ENCODE data around the gene PRIMA1. TPM values are rescaled to one million over a fixed set of nuclear protein-coding genes. Genes with fewer than 3 reads are reported as not detected.

Gene PRIMA1
- total and polyA plus RNA-seq, 2 experiments from 2014 or later = 2.1 to 3.5 TPM

DNA sequence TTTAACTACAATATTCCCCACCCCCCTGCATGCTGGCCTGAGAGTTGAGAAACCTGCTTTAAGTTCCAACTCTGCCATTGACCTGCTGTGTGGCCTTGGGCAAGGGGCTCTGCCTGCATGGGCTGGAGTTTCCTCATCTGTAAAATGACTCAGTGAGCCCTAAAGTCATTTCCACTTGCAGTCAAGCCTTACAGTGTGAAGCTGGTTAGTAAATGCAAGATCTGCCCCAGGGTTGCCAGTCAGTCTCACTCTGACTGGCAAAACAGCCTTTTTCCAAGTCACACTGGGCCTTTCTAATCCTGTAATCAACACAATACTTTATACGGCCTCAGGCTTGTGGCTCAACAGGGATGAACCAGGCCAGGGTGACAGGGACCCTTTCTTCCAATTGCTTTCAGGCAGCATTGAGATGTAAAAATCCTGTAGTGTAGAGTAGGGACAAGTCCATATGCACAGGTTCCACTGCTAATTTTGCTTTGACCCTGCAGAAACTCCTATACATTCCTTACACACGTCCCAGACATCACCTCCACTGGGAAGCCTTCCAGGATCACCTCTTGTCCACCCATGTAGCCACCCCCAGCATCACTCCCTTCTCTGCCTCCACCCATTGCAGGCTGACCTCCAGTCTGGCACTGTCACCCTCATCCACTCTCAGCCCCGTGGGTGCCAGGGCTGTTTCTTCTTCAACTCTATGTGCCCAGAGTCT is 42.6 kb upstream of the PRIMA1 start:
- Histone ChIP-seq H3K9me2 (ENCODE audit: insufficient read depth) (peaks cover 5% of the 10 kb centered on the region; the same call in 1 of the 2 replicates), H3K4me2 (no peak overlapping the region), H3K27me3 (ENCODE audit: insufficient read depth) (no peaks in the 10 kb centered on the region), H2AFZ (no peak overlapping the region), H3K36me3 (ENCODE audit: insufficient read depth) (no peaks in the 10 kb centered on the region), H3K4me1 (ENCODE audit: insufficient read depth) (no peaks in the 10 kb centered on the region), H3F3A (replicated peaks; ENCODE audit: low read depth) (no peaks in the 10 kb centered on the region), H3K4me3 (no peak overlapping the region), H3K27ac (ENCODE audit: low read depth) (no peak overlapping the region), H4K20me1 (replicated peaks; ENCODE audit: insufficient read depth) (no peaks in the 10 kb centered on the region), H3K79me2 (replicated peaks; ENCODE audit: insufficient read depth) (no peaks in the 10 kb centered on the region)
- ATAC-seq (no peak), DNase-seq (ENCODE audit: low spot score) (no peak)
- Mint-ChIP-seq H3K4me1 (no peaks in the 10 kb centered on the region; the same call in 2 of the 3 replicates), H3K4me3 (no peak overlapping the region), H3K36me3 (ENCODE audit: low read depth) (no peaks in the 10 kb centered on the region), H3K27ac (no peak overlapping the region), H3K9me3 (no peaks in the 10 kb centered on the region), H3K27me3 (ENCODE audit: insufficient read depth, low read depth, poor library complexity) (peaks cover 4% of the 10 kb centered on the region)
- TF ChIP-seq ZNF462 (CRISPR knock-in tag; IDR thresholded peaks at IDR 0.05) (no peak), NANOG (IDR thresholded peaks at IDR 0.05; ENCODE audit: borderline replicate concordance) (no peak), ETS1 (IDR thresholded peaks at IDR 0.05) (no peak), ZNF331 (CRISPR knock-in tag; IDR thresholded peaks at IDR 0.05; ENCODE audit: low read depth) (no peak), ZNF114 (CRISPR knock-in tag; IDR thresholded peaks at IDR 0.05) (no peak), EZH2phosphoT487 (IDR thresholded peaks at IDR 0.05; ENCODE audit: unreplicated experiment) (no peak), STAT1 (IDR thresholded peaks at IDR 0.05; ENCODE audit: unreplicated experiment) (no peak), POLR2AphosphoS5 (IDR thresholded peaks at IDR 0.05; ENCODE audit: low read depth) (no peak), EZH2 (IDR thresholded peaks at IDR 0.05; ENCODE audit: low read depth, unreplicated experiment) (no peak), CREB1 (CRISPR knock-in tag; IDR thresholded peaks at IDR 0.05; ENCODE audit: low read depth) (no peak), JUNB (IDR thresholded peaks at IDR 0.05; ENCODE audit: unreplicated experiment) (no peak)
- TF ChIP-seq, protein P1, sequence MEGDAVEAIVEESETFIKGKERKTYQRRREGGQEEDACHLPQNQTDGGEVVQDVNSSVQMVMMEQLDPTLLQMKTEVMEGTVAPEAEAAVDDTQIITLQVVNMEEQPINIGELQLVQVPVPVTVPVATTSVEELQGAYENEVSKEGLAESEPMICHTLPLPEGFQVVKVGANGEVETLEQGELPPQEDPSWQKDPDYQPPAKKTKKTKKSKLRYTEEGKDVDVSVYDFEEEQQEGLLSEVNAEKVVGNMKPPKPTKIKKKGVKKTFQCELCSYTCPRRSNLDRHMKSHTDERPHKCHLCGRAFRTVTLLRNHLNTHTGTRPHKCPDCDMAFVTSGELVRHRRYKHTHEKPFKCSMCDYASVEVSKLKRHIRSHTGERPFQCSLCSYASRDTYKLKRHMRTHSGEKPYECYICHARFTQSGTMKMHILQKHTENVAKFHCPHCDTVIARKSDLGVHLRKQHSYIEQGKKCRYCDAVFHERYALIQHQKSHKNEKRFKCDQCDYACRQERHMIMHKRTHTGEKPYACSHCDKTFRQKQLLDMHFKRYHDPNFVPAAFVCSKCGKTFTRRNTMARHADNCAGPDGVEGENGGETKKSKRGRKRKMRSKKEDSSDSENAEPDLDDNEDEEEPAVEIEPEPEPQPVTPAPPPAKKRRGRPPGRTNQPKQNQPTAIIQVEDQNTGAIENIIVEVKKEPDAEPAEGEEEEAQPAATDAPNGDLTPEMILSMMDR (conservative IDR thresholded peaks at IDR 0.05; ENCODE audit: low read depth in 2 of 2) = no peak

Measured in GM23338 (cell line).